CD4-positive, alpha-beta T cell treated with Interleukin-21 for 1 hour (primary cell): ENCODE measurements around the gene EFCAB14.
A peak's percentile ranks its signal among the peaks of the same experiment; 100 is the strongest.
"Not testable (repeated sequence)": the region's sequence is repeated elsewhere in the genome, so short reads cannot be mapped to it uniquely, and the experiment has no call there.

ENCODE experiments used
- DNase-seq: peaks from one replicate; pipeline ENCODE4 v3.0.0-alpha.2; 2020

EFCAB14 gene, protein sequence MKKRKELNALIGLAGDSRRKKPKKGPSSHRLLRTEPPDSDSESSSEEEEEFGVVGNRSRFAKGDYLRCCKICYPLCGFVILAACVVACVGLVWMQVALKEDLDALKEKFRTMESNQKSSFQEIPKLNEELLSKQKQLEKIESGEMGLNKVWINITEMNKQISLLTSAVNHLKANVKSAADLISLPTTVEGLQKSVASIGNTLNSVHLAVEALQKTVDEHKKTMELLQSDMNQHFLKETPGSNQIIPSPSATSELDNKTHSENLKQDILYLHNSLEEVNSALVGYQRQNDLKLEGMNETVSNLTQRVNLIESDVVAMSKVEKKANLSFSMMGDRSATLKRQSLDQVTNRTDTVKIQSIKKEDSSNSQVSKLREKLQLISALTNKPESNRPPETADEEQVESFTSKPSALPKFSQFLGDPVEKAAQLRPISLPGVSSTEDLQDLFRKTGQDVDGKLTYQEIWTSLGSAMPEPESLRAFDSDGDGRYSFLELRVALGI

DNA sequence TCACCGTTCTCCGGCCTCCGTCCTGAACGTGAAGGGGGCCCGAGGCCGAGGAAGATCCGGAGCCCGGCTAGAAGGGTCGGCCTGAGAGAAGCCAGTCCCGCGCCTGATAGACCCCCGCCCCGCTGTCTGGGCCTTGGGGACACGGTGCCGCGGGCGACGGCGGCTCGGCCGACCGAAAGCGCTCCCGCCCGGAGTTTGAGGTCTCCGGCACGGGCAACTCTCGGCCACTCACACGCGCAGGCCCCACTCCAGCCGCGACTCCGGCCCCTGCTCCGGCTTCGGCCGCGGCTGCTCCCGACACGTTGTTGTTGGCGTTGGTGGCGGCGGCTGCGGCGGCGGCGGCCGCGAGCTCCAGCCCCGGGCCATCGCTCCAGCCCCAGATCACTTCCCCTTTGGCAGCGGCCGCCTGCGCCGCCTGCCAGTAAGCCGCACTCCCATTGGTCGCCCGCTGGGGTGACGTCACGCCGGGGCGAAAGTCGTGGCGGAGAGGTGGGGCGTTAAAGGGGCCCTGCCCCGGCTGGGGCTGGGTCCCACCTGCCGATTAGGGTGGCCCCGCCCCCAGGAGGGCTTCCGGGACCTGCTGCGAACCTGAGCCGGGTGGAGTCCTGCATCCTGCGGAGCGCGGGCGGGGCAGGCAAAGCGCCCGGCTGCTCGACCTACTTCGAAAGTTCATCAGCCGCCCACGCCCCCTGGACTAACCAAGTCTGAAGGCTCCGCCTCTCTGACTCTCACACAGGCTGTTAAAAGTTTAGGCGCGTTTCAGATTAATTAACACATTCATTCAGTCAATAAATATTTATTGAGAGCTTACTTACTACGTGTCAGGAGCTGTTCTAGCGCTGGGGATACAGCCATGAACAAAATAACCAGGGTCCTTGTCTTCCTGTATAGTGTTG is at the start of gene EFCAB14:
TSS of gene EFCAB14 (minus strand) at position 388 of the 896 bp plus-strand sequence. CDS start 1,027 bp downstream, outside the sequence.
- DNase-seq = peak; percentile 99

DNA sequence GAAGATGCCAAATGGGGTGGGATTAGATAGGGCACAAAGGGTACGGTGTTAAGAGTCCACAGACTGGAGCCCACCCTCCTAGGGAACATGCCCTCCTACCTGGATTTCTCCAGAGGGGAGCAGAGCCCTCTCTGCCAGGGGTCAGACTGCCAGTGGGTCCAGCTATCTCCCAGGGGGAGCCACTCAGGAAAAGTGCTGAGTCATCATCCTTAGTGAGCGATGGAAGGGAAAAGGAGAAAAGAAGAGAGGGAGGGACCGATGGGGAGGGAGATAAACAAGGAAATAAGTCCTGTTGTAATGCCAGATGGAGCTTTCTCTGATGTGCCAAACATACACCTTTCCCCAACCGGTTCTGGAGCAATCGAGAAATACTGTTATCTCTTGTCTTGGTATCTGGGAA is 49.5 kb upstream of the EFCAB14 start:
- DNase-seq = no peak

DNA sequence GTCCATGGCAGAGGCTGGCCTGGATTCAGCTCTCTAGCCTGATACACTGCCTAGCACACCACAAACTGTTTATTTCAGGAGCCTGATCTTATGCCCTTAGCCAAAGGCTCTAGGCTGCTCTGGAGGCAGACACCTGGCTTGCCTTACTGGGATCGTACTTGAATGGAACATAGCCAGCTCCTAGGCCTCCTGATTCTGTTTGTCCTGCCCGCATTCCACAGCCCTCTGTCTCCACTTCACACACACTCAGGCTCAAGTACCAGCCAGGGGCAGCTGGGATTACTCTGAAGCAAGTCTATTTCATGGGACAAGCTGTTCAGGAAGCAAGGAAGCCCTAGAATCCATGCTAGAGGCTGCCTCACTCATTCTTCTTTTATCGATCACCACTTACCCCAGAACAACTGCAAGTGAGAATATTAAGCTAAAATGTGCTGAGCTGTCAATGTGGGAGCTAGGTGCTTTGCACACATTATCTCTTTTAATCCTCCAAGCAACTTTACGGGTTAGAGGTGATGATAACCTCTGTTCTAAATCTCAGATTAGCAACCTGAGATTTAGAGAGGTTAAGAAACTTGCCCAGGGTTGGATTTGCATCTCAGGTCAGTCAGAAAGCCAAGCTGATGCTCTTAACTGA is 48.9 kb upstream of the EFCAB14 start:
- DNase-seq = no peak

DNA sequence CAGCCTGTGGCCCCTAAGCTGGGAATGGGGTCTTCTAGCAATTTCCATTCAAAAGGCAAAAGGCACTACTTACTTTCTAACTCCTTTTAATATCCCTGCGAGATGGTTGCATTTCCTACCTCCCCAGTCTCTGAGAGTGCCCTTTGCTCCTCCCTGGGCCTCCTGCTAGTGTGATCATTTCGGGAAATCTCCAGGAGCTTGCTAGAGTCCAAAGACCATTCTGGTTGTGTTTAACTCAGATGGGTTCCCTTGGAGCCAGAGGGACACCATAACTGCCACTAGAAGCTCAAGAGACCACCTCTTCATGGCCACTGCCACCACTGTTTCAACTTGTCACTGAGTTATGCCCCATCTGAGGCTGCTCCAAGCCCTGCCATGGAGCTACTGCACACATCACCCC is 45.5 kb upstream of the EFCAB14 start:
- DNase-seq = no peak

GRCh38 chr1:46761740-46762139 is 42.8 kb upstream of the EFCAB14 start:
- DNase-seq = no peak

- DNase-seq = no peak
Measured at GRCh38 chr1:46760558-46761166, 41.7 kb upstream of the EFCAB14 start.

- DNase-seq = no peak
Measured at GRCh38 chr1:46757956-46758528, 39.1 kb upstream of the EFCAB14 start.

- DNase-seq = no peak
Measured at GRCh38 chr1:46757247-46757955, 38.5 kb upstream of the EFCAB14 start.

- DNase-seq = no peak
Measured at GRCh38 chr1:46755121-46755520, 36.2 kb upstream of the EFCAB14 start.

DNA sequence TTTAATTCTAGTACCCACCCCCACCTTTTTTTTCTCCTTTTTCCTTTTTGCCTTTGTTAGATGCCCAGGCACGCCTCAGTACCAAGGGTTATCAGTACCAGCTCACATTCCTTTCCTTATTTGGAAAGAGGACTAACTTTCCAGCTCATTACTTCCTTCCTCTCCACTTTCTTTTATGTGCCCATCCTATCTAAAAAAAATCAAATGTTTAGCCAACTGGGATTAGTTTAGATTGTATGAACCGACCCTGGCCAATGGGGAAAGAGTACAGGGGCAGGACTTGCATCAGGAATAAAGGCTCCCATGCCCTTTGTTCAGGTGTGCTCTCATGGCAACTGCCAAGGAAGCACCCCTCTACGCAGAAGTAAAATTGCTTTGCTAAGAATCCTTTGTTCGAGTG is 35.8 kb upstream of the EFCAB14 start:
- not testable (repeated sequence) for DNase-seq

GRCh38 chr1:46753985-46754384 is 35.1 kb upstream of the EFCAB14 start:
- no peak for DNase-seq

DNA sequence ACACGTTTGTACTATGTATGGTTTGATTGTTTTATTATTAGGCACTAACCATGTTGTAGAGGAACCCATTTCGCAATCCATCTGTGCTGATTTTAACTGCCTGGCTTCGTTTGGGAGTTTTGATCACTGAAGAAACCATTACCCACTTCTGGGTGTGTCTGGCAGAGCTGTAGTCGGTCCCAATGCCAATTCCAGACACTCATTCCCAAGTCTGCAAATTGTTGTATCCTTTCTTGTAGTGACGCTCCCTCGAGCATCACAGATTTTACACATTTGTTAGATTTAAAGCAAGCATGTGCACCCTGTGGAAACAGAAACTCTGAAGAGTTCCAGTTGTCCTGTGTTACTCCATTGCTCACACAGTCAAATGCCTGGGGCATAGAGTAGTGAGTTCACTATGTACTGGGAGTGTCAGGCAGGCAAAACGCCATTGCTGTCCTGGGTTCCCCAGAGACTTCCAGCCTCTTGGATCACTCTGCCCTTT is 31.0 kb upstream of the EFCAB14 start:
- no peak for DNase-seq

- DNase-seq = no peak
Measured at GRCh38 chr1:46749404-46749803, 30.5 kb upstream of the EFCAB14 start.

- DNase-seq = no peak
Measured at GRCh38 chr1:46747683-46748288, 28.9 kb upstream of the EFCAB14 start.

- DNase-seq = no peak
Measured at GRCh38 chr1:46742069-46742468, 23.2 kb upstream of the EFCAB14 start.

GRCh38 chr1:46735708-46736324 is 16.9 kb upstream of the EFCAB14 start:
- DNase-seq = peak; percentile 24

DNA sequence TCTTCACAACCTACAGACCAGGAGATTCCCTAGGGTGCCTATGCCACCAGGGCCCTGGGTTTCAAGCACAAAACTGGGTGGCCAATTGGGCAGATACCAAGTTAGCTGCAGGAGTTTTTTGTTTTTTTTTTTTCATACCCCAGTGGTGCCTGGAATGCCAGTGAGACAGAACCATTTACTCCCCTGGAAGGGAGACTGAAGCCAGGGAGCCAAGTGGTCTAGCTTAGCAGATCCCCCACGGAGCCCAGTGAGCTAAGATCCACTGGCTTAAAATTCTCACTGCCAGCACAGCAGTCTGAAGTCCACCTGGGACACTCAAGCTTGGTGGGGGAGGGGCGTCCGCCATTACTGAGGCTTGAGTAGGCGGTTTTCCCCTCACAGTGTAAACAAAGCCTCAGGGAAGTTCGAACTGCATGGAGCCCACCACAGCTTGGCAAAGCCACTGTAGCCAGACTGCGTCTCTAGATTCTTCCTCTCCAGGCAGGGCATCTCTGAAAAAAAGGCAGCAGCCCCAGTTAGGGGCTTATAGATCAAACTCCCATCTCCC is 9.5 kb upstream of the EFCAB14 start:
- not testable (repeated sequence) for DNase-seq

DNA sequence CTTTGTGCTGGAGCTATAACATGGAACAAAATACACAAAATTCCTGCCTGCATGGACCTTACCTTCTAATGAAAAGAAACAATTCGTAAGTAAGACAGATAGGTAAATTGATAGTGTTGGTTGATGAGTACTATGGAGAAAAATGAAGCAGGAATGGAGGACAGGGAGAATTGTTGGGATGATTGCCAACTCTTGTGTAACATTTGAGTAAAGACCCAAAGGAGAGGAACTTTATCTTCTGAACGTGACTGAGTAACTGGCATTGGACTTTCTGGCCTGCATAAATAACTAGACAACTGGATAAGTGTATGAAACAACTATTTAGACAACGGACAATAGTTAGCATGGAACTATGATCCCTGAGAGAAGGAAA is 6.8 kb upstream of the EFCAB14 start:
- DNase-seq = no peak

- DNase-seq = peak; percentile 79
Measured at GRCh38 chr1:46724991-46725735, 6.2 kb upstream of the EFCAB14 start.

DNA sequence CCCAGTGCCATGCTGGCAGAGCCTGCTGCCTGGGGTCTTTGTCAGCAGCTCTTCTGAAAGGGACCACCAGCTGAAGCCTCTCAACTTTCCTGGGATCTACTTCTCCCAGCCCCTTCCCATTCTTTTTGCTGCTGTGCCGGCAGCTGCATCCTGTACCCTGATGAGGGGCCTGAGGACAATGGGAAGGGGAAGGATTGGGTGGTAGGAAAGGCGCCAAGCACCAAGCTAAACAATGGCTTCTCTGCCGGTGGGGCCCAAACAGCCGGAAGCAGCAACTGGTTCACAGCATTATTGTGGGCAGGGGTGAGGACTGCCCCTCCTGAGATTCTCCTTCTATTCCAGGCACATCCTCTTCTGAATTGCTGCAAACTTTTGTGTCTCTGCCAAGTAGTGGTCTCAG is 5.0 kb upstream of the EFCAB14 start:
- no peak for DNase-seq
